ENCODE data around the gene FCHSD2.
"Not testable (repeated sequence)": the region's sequence is repeated elsewhere in the genome, so short reads cannot be mapped to it uniquely, and the experiment has no call there.

DNA sequence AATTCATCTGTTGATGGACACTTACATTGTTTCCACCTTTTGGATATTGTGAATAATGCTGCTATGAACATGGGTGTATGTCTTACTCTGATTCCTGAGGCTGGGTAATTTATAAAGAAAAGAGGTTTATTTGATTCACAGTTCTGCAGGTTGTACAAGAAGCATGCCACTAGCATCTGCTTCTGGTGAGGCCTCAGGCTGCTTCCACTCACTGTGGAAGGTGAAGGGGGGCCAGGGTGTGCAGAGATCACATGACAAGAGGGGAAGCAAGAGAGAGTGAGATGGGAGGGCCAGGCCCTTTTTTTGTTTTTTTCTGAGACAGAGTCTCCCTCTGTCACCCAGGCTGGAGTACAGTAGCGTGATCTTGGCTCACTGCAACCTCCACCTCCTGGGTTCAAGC, 335.7 kb downstream of the FCHSD2 start:
- not testable (repeated sequence) for TF ChIP-seq POLR2A, POLR2AphosphoS5 (IDR thresholded peaks at IDR 0.05; ENCODE audit: low read depth, low read length)

All from GM12892 (cell line).